K562 (cell line): ENCODE data around the gene KIF12. TPM values are rescaled to one million over a fixed set of nuclear protein-coding genes. Genes with fewer than 3 reads are reported as not detected.

Experiments
- JUND ChIP-seq, 2 experiments: IDR thresholded peaks; 2 replicates in 1 of 2; 3 replicates in 1 of 2; pipeline ENCODE4 v1.6.1; 2011; ENCODE audit warnings: borderline replicate concordance in 2 of 2, low read depth in 2 of 2, low read length in 2 of 2, improper control_type of control experiment in 1 of 2, missing biosample characterization in 1 of 2, missing genetic modification characterization in 1 of 2, missing genetic modification reagents in 1 of 2
- MAZ ChIP-seq, 2 experiments: fragments of 450-650 bp in 1 of 2; sonication (generic) in 1 of 2; formaldehyde crosslinking; IDR thresholded peaks in 1 of 2; conservative IDR thresholded peaks in 1 of 2; 2 replicates each; pipeline versions ENCODE4 v1.4.0 to v1.5.0; 2020; ENCODE audit warnings: mild to moderate bottlenecking in 1 of 2, missing genetic modification reagents in 1 of 2
- TAF7 ChIP-seq: fragments of 450-650 bp; IDR thresholded peaks from 2 replicates; pipeline ENCODE4 v1.6.1; 2016; ENCODE audit warnings: missing genetic modification characterization, missing compliant biosample characterization
- ZNF263 ChIP-seq: sonication (generic); formaldehyde crosslinking; IDR thresholded peaks from 2 replicates; pipeline ENCODE4 v1.8.0; 2022; ENCODE audit warnings: mild to moderate bottlenecking, missing genetic modification reagents, borderline replicate concordance
- polyA plus RNA-seq, 8 experiments: library from polyadenylated mRNA; depleted of rRNA in 4 of 8; stranded (reverse) in 5 of 8; unstranded in 3 of 8; fragments of >200 nt; fragmentation: Nextera tagmentation in 2 of 8; fragmentation: Illumina TruSeq in 1 of 8; extraction: Ambion mirVana in 2 of 8; extraction: Trizol in 1 of 8; gene quantifications; 2 replicates each; pipeline versions ENCODE4 v1.2.1 to v1.2.3, GENCODE V29; 2011 to 2014; ENCODE audit warnings: inconsistent platforms in 1 of 8, missing spikeins in 1 of 8
- total RNA-seq, 7 experiments: library from RNA; depleted of rRNA in 6 of 7; stranded (reverse); fragments of >200 nt in 6 of 7; fragmentation: Illumina TruSeq in 2 of 7; extraction: Trizol in 2 of 7; gene quantifications; 2 replicates each; pipeline versions ENCODE4 v1.2.1 to v1.2.3, GENCODE V29; 2011 to 2021; ENCODE audit warnings: low replicate concordance in 1 of 7
- TF ChIP-seq, protein P1 (sequence below): fragments of 450-650 bp; IDR thresholded peaks from 2 replicates; pipeline ENCODE4 v1.6.1; 2016; ENCODE audit warnings: antibody characterized with exemption
- TF ChIP-seq, protein P2 (sequence below): IDR thresholded peaks from 2 replicates; pipeline ENCODE4 v1.6.1; 2011; ENCODE audit warnings: borderline replicate concordance, low read depth, mild to moderate bottlenecking, moderate library complexity, low read length; ENCODE audit not compliant: insufficient read depth, poor library complexity, severe bottlenecking
- TF ChIP-seq, protein P3 (sequence below): sonication (generic); formaldehyde crosslinking; IDR thresholded peaks from 2 replicates; pipeline ENCODE4 v1.9.0; 2022; ENCODE audit warnings: mild to moderate bottlenecking, missing genetic modification reagents
- TF ChIP-seq, protein P4 (sequence below), 2 experiments: fragments of 450-650 bp; formaldehyde crosslinking in 1 of 2; IDR thresholded peaks; 2 replicates each; pipeline versions ENCODE4 v1.4.0 to v1.6.1; 2014 to 2020; ENCODE audit warnings: mild to moderate bottlenecking in 2 of 2, borderline replicate concordance in 1 of 2, low read depth in 1 of 2
- TF ChIP-seq, protein P5 (sequence below): fragments of 450-650 bp; formaldehyde crosslinking; IDR thresholded peaks from 2 replicates; pipeline ENCODE4 v1.4.0; 2020; ENCODE audit warnings: mild to moderate bottlenecking, moderate library complexity

KIF12 gene
- total and polyA plus RNA-seq, 9 of the 15 experiments (the other 6 are each of a cell fraction or from before 2014, with no cell fraction given): not detected

DNA sequence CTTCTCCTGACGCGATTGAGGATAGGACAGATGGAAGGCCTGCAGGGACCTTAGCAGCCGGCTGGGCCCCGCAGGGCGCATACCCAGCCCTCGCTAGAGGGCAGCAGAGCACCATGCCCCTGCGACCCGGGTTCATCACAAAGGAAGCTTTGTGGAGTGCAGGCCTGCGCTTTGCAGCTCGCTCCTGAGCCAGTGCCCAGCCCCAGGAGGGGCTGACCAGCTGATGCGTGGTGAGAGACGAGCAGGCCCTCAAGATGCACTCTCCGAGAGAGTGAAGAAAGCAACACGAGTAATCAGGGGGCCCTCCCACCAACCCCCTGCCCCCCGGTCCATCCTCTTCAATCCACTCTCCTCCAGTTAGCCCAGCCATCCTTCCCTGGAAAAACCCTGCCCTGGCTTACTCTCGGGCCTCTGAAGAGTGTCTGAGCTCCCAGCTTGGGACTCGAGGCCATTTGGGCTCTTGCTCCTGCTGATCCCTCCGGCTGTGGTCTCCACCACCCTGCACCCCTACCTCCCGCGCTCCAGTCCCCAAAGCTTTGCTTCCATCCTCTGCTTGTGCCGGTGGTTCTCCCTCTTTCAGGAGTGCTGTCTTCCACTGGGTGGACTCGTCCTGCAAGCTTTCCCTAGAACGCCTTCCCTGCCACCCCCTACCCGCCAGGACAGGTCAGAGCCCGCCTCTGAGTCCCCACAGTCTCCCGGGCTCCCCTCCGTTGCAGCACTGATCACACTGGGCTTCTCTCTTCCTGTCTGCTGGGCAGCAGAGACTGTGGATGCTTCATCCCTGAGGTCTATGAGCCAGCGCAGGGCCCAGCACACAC is 9.1 kb upstream of the KIF12 start (continued):
- TF ChIP-seq, protein P1, sequence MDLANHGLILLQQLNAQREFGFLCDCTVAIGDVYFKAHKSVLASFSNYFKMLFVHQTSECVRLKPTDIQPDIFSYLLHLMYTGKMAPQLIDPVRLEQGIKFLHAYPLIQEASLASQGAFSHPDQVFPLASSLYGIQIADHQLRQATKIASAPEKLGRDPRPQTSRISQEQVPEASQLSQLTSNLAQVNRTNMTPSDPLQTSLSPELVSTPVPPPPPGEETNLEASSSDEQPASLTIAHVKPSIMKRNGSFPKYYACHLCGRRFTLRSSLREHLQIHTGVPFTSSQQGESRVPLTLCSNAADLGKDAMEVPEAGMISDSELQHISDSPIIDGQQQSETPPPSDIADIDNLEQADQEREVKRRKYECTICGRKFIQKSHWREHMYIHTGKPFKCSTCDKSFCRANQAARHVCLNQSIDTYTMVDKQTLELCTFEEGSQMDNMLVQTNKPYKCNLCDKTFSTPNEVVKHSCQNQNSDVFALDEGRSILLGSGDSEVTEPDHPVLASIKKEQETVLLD: no peak
- TF ChIP-seq, protein P2, sequence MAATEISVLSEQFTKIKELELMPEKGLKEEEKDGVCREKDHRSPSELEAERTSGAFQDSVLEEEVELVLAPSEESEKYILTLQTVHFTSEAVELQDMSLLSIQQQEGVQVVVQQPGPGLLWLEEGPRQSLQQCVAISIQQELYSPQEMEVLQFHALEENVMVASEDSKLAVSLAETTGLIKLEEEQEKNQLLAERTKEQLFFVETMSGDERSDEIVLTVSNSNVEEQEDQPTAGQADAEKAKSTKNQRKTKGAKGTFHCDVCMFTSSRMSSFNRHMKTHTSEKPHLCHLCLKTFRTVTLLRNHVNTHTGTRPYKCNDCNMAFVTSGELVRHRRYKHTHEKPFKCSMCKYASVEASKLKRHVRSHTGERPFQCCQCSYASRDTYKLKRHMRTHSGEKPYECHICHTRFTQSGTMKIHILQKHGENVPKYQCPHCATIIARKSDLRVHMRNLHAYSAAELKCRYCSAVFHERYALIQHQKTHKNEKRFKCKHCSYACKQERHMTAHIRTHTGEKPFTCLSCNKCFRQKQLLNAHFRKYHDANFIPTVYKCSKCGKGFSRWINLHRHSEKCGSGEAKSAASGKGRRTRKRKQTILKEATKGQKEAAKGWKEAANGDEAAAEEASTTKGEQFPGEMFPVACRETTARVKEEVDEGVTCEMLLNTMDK: peak; percentile 34
- TF ChIP-seq, protein P3, sequence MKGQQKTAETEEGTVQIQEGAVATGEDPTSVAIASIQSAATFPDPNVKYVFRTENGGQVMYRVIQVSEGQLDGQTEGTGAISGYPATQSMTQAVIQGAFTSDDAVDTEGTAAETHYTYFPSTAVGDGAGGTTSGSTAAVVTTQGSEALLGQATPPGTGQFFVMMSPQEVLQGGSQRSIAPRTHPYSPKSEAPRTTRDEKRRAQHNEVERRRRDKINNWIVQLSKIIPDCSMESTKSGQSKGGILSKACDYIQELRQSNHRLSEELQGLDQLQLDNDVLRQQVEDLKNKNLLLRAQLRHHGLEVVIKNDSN (CRISPR knock-in tag): no peak
- peak in 1 of 2 experiments; percentile 44; a peak in 1 of 4 replicates for TF ChIP-seq MAZ (CRISPR knock-in tag; conservative IDR thresholded peaks at IDR 0.05 in 1 of 2, IDR thresholded peaks at IDR 0.05 in 1 of 2)
- TF ChIP-seq, protein P4, sequence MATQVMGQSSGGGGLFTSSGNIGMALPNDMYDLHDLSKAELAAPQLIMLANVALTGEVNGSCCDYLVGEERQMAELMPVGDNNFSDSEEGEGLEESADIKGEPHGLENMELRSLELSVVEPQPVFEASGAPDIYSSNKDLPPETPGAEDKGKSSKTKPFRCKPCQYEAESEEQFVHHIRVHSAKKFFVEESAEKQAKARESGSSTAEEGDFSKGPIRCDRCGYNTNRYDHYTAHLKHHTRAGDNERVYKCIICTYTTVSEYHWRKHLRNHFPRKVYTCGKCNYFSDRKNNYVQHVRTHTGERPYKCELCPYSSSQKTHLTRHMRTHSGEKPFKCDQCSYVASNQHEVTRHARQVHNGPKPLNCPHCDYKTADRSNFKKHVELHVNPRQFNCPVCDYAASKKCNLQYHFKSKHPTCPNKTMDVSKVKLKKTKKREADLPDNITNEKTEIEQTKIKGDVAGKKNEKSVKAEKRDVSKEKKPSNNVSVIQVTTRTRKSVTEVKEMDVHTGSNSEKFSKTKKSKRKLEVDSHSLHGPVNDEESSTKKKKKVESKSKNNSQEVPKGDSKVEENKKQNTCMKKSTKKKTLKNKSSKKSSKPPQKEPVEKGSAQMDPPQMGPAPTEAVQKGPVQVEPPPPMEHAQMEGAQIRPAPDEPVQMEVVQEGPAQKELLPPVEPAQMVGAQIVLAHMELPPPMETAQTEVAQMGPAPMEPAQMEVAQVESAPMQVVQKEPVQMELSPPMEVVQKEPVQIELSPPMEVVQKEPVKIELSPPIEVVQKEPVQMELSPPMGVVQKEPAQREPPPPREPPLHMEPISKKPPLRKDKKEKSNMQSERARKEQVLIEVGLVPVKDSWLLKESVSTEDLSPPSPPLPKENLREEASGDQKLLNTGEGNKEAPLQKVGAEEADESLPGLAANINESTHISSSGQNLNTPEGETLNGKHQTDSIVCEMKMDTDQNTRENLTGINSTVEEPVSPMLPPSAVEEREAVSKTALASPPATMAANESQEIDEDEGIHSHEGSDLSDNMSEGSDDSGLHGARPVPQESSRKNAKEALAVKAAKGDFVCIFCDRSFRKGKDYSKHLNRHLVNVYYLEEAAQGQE (IDR thresholded peaks at IDR 0.05; ENCODE audit: borderline replicate concordance): peak; percentile 56; the same call in 1 of the 2 replicates
- TF ChIP-seq, protein P4 (CRISPR knock-in tag; IDR thresholded peaks at IDR 0.05; ENCODE audit: low read depth): no peak
- TF ChIP-seq, protein P5, sequence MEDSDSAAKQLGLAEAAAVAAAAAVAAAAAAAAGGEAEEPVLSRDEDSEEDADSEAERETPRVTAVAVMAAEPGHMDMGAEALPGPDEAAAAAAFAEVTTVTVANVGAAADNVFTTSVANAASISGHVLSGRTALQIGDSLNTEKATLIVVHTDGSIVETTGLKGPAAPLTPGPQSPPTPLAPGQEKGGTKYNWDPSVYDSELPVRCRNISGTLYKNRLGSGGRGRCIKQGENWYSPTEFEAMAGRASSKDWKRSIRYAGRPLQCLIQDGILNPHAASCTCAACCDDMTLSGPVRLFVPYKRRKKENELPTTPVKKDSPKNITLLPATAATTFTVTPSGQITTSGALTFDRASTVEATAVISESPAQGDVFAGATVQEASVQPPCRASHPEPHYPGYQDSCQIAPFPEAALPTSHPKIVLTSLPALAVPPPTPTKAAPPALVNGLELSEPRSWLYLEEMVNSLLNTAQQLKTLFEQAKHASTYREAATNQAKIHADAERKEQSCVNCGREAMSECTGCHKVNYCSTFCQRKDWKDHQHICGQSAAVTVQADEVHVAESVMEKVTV (CRISPR knock-in tag): peak; percentile 52; the same call in 1 of the 2 replicates
- no peak for TF ChIP-seq JUND (IDR thresholded peaks at IDR 0.05; ENCODE audit: borderline replicate concordance, low read depth, low read length)
- no peak for TF ChIP-seq JUND (tag; IDR thresholded peaks at IDR 0.05; ENCODE audit: borderline replicate concordance, low read depth, low read length)
- TF ChIP-seq TAF7 (tag): no peak
- TF ChIP-seq ZNF263 (CRISPR knock-in tag): no peak
